Prostate gland (tissue), 2 donors: ENCODE data around the gene EVA1A.

Experiments
- POLR2AphosphoS5 ChIP-seq: sonication (generic); formaldehyde crosslinking; IDR thresholded peaks from one replicate; pipeline ENCODE4 v1.6.1; 2017; ENCODE audit warnings: antibody characterized with exemption
- TF ChIP-seq, protein P1 (sequence below), 4 experiments: fragments of 200-600 bp in 2 of 4; fragments of 450-650 bp in 2 of 4; sonication (generic) in 2 of 4; IDR thresholded peaks; 1 replicate in 3 of 4; 2 replicates in 1 of 4; pipeline ENCODE4 v1.5.1; 2016 to 2019; ENCODE audit warnings: antibody characterized with exemption in 4 of 4, mild to moderate bottlenecking in 2 of 4, moderate library complexity in 2 of 4

GRCh38 chr2:75606761-75607399, 46.1 kb upstream of the EVA1A start:
- TF ChIP-seq, protein P1, sequence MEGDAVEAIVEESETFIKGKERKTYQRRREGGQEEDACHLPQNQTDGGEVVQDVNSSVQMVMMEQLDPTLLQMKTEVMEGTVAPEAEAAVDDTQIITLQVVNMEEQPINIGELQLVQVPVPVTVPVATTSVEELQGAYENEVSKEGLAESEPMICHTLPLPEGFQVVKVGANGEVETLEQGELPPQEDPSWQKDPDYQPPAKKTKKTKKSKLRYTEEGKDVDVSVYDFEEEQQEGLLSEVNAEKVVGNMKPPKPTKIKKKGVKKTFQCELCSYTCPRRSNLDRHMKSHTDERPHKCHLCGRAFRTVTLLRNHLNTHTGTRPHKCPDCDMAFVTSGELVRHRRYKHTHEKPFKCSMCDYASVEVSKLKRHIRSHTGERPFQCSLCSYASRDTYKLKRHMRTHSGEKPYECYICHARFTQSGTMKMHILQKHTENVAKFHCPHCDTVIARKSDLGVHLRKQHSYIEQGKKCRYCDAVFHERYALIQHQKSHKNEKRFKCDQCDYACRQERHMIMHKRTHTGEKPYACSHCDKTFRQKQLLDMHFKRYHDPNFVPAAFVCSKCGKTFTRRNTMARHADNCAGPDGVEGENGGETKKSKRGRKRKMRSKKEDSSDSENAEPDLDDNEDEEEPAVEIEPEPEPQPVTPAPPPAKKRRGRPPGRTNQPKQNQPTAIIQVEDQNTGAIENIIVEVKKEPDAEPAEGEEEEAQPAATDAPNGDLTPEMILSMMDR (IDR thresholded peaks at IDR 0.05) = no peak
- TF ChIP-seq POLR2AphosphoS5 = no peak
